ENCODE data around the gene HERC4.

- TF ChIP-seq CTCF (IDR thresholded peaks at IDR 0.05; ENCODE audit: poor library complexity, severe bottlenecking) = no peak
- no peak for TF ChIP-seq POLR2AphosphoS5 (IDR thresholded peaks at IDR 0.05)
- TF ChIP-seq RAD21 (conservative IDR thresholded peaks at IDR 0.05) = no peak
- no peak for TF ChIP-seq EP300 (conservative IDR thresholded peaks at IDR 0.05; ENCODE audit: poor library complexity, severe bottlenecking)
- TF ChIP-seq EZH2 (IDR thresholded peaks at IDR 0.05; ENCODE audit: borderline replicate concordance, insufficient read depth, low read length, poor library complexity, severe bottlenecking) = no peak
- TF ChIP-seq MXI1 (conservative IDR thresholded peaks at IDR 0.05; ENCODE audit: poor library complexity, severe bottlenecking) = no peak
- no peak for TF ChIP-seq TAF1 (IDR thresholded peaks at IDR 0.05; ENCODE audit: low read depth)
- TF ChIP-seq REST (IDR thresholded peaks at IDR 0.05; ENCODE audit: borderline replicate concordance) = no peak
Measured at GRCh38 chr10:68121852-68122251, 46.8 kb upstream of the HERC4 start.
